Left ventricle myocardium inferior (tissue), 1 donor: ENCODE data around the gene CD274. TPM values are rescaled to one million over a fixed set of nuclear protein-coding genes. Genes with fewer than 3 reads are reported as not detected.

ENCODE experiments used
- DNase-seq: peaks from one replicate; pipeline ENCODE4 v3.0.0-alpha.2; 2020
- H3K27ac ChIP-seq: fragments of 200-600 bp; replicated peaks from 2 replicates; pipeline ENCODE4 v1.8.0; 2021
- H3K27me3 ChIP-seq: fragments of 200-600 bp; 2 replicates; pipeline ENCODE4 v1.8.0; 2021; ENCODE audit warnings: low read depth
- H3K36me3 ChIP-seq: fragments of 200-600 bp; 2 replicates; pipeline ENCODE4 v1.8.0; 2021
- H3K4me1 ChIP-seq: fragments of 200-600 bp; 2 replicates; pipeline ENCODE4 v1.8.0; 2021
- H3K4me3 ChIP-seq: fragments of 200-600 bp; 2 replicates; pipeline ENCODE4 v1.8.0; 2021; ENCODE audit warnings: mild to moderate bottlenecking, moderate library complexity
- H3K9me3 ChIP-seq: fragments of 200-600 bp; replicated peaks from 2 replicates; pipeline ENCODE4 v1.8.0; 2021
- CTCF ChIP-seq: fragments of 200-600 bp; IDR thresholded peaks from 2 replicates; pipeline ENCODE4 v1.8.0; 2021; ENCODE audit warnings: antibody characterized with exemption, mild to moderate bottlenecking, borderline replicate concordance
- intact Hi-C: fragments of 100-400 bp; cut with micrococcal nuclease; formaldehyde crosslinking; loops from one replicate; pipeline ENCODE4 v1.11.0; 2022
- total RNA-seq: library from RNA; stranded (reverse); fragmentation: NEBNext Ultra II Directional; extraction: Animal tissue kit (Norgen Biotek cat#: 25700); gene quantifications from one replicate; pipeline ENCODE4 v1.2.1, GENCODE V29; 2021
- donor health status: DM: no; HTN: yes; CAD: no; lungs with severe emphysema.

CD274 gene
- total RNA-seq, 1 donor from 2014 or later, result 14.7 TPM

- DNase-seq, result no peak
- H3K36me3 ChIP-seq, result no peaks in the 10 kb centered on the region
- no peaks in the 10 kb centered on the region for H3K27me3 ChIP-seq
- H3K27ac ChIP-seq, result no peak overlapping the region
- intact Hi-C loops, result no loop called here
- H3K9me3 ChIP-seq, result peaks cover 1% of the 10 kb centered on the region
- no peak for TF ChIP-seq CTCF
- no peaks in the 10 kb centered on the region for H3K4me1 ChIP-seq
- H3K4me3 ChIP-seq, result no peak overlapping the region
Measured at GRCh38 chr9:5481322-5482040, 31.1 kb downstream of the CD274 start.

GRCh38 chr9:5482194-5482593 lies 31.9 kb downstream of the CD274 start:
- Histone ChIP-seq H3K36me3 (no peaks in the 10 kb centered on the region), H3K4me3 (no peak overlapping the region), H3K27ac (no peak overlapping the region), H3K9me3 (no peaks in the 10 kb centered on the region), H3K27me3 (no peaks in the 10 kb centered on the region), H3K4me1 (no peaks in the 10 kb centered on the region)
- TF ChIP-seq CTCF, result no peak
- intact Hi-C loops, result no loop called here
- no peak for DNase-seq

GRCh38 chr9:5483306-5483705 lies 33.0 kb downstream of the CD274 start:
- no peak overlapping the region for H3K27ac ChIP-seq
- H3K4me1 ChIP-seq, result no peaks in the 10 kb centered on the region
- no peaks in the 10 kb centered on the region for H3K9me3 ChIP-seq
- no peaks in the 10 kb centered on the region for H3K27me3 ChIP-seq
- no peak overlapping the region for H3K4me3 ChIP-seq
- no peak for TF ChIP-seq CTCF
- intact Hi-C loops, result no loop called here
- H3K36me3 ChIP-seq, result no peaks in the 10 kb centered on the region
- DNase-seq, result no peak

GRCh38 chr9:5485378-5486085 lies 35.2 kb downstream of the CD274 start:
- Histone ChIP-seq H3K9me3 (no peaks in the 10 kb centered on the region), H3K27me3 (no peaks in the 10 kb centered on the region), H3K27ac (no peak overlapping the region), H3K4me3 (no peak overlapping the region), H3K4me1 (no peaks in the 10 kb centered on the region), H3K36me3 (no peaks in the 10 kb centered on the region)
- intact Hi-C loops, result no loop called here
- DNase-seq, result no peak
- TF ChIP-seq CTCF, result no peak

- no peaks in the 10 kb centered on the region for H3K9me3 ChIP-seq
- no peaks in the 10 kb centered on the region for H3K27me3 ChIP-seq
- H3K27ac ChIP-seq, result no peak overlapping the region
- H3K36me3 ChIP-seq, result no peaks in the 10 kb centered on the region
- no peak overlapping the region for H3K4me3 ChIP-seq
- H3K4me1 ChIP-seq, result no peaks in the 10 kb centered on the region
- DNase-seq, result no peak
- intact Hi-C loops, result no loop called here
- TF ChIP-seq CTCF, result no peak
Measured at GRCh38 chr9:5486988-5487387, 36.6 kb downstream of the CD274 start.
